HG02970 (cell line): ENCODE measurements around the gene TEPSIN.

ENCODE experiments used
- ATAC-seq: cut with Tn5 transposase; IDR thresholded peaks from one replicate; pipeline ENCODE4 v1.9.1; 2021; ENCODE audit warnings: mild to moderate bottlenecking, moderate library complexity, moderate number of reproducible peaks; ENCODE audit not compliant: unreplicated experiment, low FRiP score

The TEPSIN gene

GRCh38 chr17:81189016-81189415, 49.8 kb downstream of the TEPSIN start:
- no peak for ATAC-seq

DNA sequence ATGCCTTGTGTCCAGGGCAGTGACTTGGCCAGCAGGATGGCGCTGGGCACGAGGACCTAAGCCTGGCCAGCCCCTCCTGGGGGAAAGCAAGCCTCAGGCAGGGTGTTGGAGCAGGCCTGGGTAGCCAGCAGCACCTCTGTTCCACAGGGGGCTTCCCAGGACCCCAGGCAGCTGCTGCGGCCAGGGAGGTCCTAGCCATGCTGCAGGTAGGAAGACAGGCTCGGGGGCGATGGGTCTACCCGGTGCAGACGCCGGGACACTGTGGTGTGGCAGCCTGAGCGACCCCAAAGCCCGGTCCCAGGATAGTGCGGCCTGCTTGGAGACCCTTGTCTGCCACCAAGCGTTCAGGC, 50.4 kb downstream of the TEPSIN start:
- ATAC-seq: no peak

GRCh38 chr17:81187586-81188490, 51.0 kb downstream of the TEPSIN start:
- ATAC-seq: no peak

GRCh38 chr17:81187120-81187519, 51.7 kb downstream of the TEPSIN start:
- ATAC-seq: no peak

GRCh38 chr17:81186203-81186602, 52.7 kb downstream of the TEPSIN start:
- no peak for ATAC-seq

DNA sequence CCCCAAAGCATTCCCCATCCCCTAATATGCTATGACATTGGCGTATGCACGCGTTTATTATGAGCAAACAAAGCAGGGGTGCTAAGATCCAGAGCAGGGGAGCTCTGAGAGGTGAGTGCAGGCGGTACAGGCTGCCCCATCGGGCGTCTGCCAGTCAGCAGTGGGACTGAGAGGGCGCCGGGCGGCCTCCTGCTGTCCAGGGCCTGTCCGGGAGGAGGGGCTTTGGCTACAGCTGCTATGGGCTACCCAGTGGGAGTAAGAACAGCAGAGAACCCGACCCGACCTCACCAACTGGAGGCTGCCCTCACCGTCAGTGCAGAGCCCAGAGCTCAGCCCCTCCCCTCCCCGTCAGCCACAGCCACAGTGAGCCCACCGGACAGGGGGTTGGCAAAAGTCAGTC, 54.3 kb downstream of the TEPSIN start:
- no peak for ATAC-seq

DNA sequence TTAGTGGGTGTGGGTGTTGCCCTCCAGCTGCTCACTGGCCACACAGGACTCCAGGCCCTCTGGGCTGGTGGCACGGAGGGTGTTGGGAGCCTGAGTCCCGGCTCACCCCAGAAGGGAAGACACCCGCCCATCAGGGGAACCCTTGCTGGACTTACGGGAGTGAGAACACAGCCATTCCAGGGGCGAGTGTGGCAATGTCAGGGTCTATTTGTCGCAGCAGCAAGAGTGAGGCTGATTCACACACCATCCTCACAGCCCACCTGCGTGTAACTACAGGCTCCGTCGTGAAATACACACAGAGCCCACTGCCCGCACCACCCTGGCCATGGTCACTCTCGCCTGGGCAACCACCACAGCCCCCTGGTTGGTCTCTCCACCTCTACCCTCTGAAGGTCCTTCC, 55.0 kb downstream of the TEPSIN start:
- no peak for ATAC-seq

GRCh38 chr17:81183316-81183715, 55.5 kb downstream of the TEPSIN start:
- no peak for ATAC-seq

DNA sequence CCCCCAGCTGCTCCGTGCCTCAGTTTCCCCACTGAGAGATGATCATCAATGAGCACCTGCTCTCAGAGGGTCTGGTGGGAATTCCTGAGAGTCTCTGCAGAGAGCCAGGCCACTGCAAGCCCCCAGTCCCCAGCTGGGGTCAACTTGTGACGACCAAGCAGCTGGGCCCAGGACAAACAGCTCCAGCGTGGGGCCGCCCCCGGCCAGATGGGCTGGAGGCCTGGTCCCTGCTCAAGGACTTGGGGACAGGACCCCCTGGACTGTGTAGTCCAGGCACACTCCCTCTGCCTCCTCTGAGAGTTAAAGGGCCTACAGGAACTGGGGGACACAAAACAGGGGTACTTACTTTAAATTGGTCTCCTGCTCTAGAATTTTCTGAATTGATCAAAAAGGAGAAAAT, 56.3 kb downstream of the TEPSIN start:
- no peak for ATAC-seq

GRCh38 chr17:81181811-81182185, 57.1 kb downstream of the TEPSIN start:
- no peak for ATAC-seq

GRCh38 chr17:81180836-81181810, 57.7 kb downstream of the TEPSIN start:
- ATAC-seq: no peak

DNA sequence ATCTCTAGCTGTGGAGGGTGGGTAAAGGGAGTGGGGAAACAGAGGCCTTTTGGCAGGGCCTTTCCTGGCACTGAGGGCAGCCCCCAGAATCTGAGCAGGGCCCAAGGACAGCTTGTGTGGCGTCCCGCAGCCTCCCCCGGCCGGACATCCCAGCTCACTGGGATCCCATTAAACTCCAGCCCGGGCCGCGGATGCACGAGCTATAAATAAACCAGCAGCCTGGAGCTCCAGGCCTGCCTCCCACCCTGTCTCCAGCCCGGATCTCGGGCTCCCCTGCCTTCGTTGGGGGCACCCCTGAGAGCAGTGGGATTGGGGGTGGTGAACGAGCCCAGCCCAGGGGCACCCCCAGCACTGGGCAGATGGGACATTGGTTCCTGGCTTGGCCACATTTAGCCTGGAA, 59.0 kb downstream of the TEPSIN start:
- ATAC-seq: no peak

DNA sequence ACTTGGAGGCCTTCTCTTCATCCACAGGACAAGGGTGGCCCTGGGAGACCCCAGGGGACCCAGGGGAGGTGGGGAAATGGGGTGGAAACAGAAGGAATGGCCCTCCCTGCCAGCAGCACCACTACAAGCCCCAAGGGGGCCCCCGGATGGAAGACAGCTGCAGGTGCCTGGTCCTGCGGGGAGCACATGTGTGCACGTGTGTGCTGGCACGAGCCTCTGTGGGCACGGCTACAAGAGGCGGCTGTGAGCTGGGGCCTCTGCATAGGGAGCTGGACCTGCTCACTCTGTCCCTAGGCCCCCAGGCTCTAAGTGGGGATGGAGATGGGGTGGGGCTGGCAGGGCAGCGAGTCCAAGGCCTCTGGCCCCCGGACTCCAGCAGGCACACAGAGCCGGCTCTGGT, 59.6 kb downstream of the TEPSIN start:
- no peak for ATAC-seq
